Neutrophil (primary cell): ENCODE results near the gene IFNA10.
"Not testable (repeated sequence)": the region's sequence is repeated elsewhere in the genome, so short reads cannot be mapped to it uniquely, and the experiment has no call there.

Experiments used
- H3K27ac ChIP-seq: fragments of 200-600 bp; sonication (generic); 2 replicates; pipeline ENCODE4 v1.5.1; 2016; ENCODE audit warnings: mild to moderate bottlenecking, moderate library complexity
- H3K27me3 ChIP-seq: fragments of 200-600 bp; sonication (generic); 2 replicates; pipeline ENCODE4 v1.6.0; 2016; ENCODE audit warnings: mild to moderate bottlenecking
- H3K36me3 ChIP-seq: fragments of 200-600 bp; sonication (generic); 2 replicates; pipeline ENCODE4 v1.5.1; 2017
- H3K4me1 ChIP-seq, 2 experiments: fragments of 200-600 bp in 1 of 2; sonication (generic) in 1 of 2; 1 replicate in 1 of 2; 2 replicates in 1 of 2; pipeline versions ENCODE4 v1.5.1 to v1.6.1; 2013 to 2016; ENCODE audit warnings: low read depth in 1 of 2, low read length in 1 of 2, mild to moderate bottlenecking in 1 of 2, moderate library complexity in 1 of 2; ENCODE audit not compliant: control insufficient read depth in 1 of 2, insufficient read depth in 1 of 2
- H3K4me3 ChIP-seq, 2 experiments: fragments of 200-600 bp in 1 of 2; sonication (generic) in 1 of 2; 1 replicate in 1 of 2; 2 replicates in 1 of 2; pipeline ENCODE4 v1.5.1; 2013 to 2016; ENCODE audit warnings: low read depth in 1 of 2, low read length in 1 of 2, mild to moderate bottlenecking in 1 of 2, moderate library complexity in 1 of 2
- H3K9me3 ChIP-seq: fragments of 200-600 bp; sonication (generic); 2 replicates; pipeline ENCODE4 v1.5.1; 2016
- CTCF ChIP-seq: fragments of 200-600 bp; sonication (generic); IDR thresholded peaks from 2 replicates; pipeline ENCODE4 v1.5.1; 2016; ENCODE audit warnings: antibody characterized with exemption

Gene IFNA10

GRCh38 chr9:21239911-21240310 is 33.0 kb upstream of the IFNA10 start, which contains the start of gene IFNA14:
TSS of gene IFNA14 (minus strand) at chr9:21240005. CDS start at chr9:21239935, 70 bp downstream.
- peaks cover 12% of the 10 kb centered on the region for H3K27me3 ChIP-seq
- peaks cover 11 to 17% of the 10 kb centered on the region in 2 experiments for H3K4me1 ChIP-seq
- no peaks in the 10 kb centered on the region for H3K9me3 ChIP-seq
- H3K4me3 ChIP-seq: no peak within 1 kb of the TSS
- H3K36me3 ChIP-seq: no peaks in the 10 kb centered on the region
- no peak within 1 kb of the TSS for H3K27ac ChIP-seq
- TF ChIP-seq CTCF: no peak

- not testable (repeated sequence) for H3K27ac ChIP-seq, H3K4me3 ChIP-seq, H3K36me3 ChIP-seq, H3K9me3 ChIP-seq, H3K27me3 ChIP-seq
- H3K4me1 ChIP-seq: peaks cover 10 to 15% of the 10 kb centered on the region in 2 experiments
Measured at GRCh38 chr9:21236360-21236714, 29.4 kb upstream of the IFNA10 start.

- H3K4me3 ChIP-seq, H3K9me3 ChIP-seq, H3K27me3 ChIP-seq, H3K36me3 ChIP-seq, H3K27ac ChIP-seq: not testable (repeated sequence)
- H3K4me1 ChIP-seq: peaks cover 10 to 15% of the 10 kb centered on the region in 2 experiments
Measured at GRCh38 chr9:21235468-21236359, 28.8 kb upstream of the IFNA10 start.

GRCh38 chr9:21234153-21234687 is 27.3 kb upstream of the IFNA10 start:
- Histone ChIP-seq H3K4me1 (peaks cover 0 to 4% of the 10 kb centered on the region in 2 experiments), H3K4me3 (no peak overlapping the region), H3K27me3 (no peaks in the 10 kb centered on the region), H3K27ac (no peak overlapping the region), H3K9me3 (no peaks in the 10 kb centered on the region), H3K36me3 (no peaks in the 10 kb centered on the region)
- TF ChIP-seq CTCF: no peak

GRCh38 chr9:21233258-21233657 is 26.3 kb upstream of the IFNA10 start:
- Histone ChIP-seq H3K4me1 (peaks cover 0 to 4% of the 10 kb centered on the region in 2 experiments), H3K4me3 (no peak overlapping the region), H3K9me3 (no peaks in the 10 kb centered on the region), H3K36me3 (no peaks in the 10 kb centered on the region), H3K27ac (no peak overlapping the region), H3K27me3 (no peaks in the 10 kb centered on the region)
- TF ChIP-seq CTCF: no peak

GRCh38 chr9:21228122-21228521 is 21.2 kb upstream of the IFNA10 start, which contains the start of gene IFNA17:
TSS of gene IFNA17 (minus strand) at chr9:21228222. CDS start at chr9:21228173, 49 bp downstream.
- Histone ChIP-seq H3K27ac (no peak within 1 kb of the TSS), H3K36me3 (no peaks in the 10 kb centered on the region), H3K9me3 (no peaks in the 10 kb centered on the region), H3K27me3 (no peaks in the 10 kb centered on the region), H3K4me3 (no peak within 1 kb of the TSS), H3K4me1 (no peaks in the 10 kb centered on the region)
- TF ChIP-seq CTCF: no peak

GRCh38 chr9:21217211-21217610 is 10.3 kb upstream of the IFNA10 start, which contains the start of gene IFNA16:
TSS of gene IFNA16 (minus strand) at chr9:21217311. CDS start at chr9:21217305, 6 bp downstream.
- not testable (repeated sequence) for H3K36me3 ChIP-seq, H3K27ac ChIP-seq, H3K4me3 ChIP-seq, H3K4me1 ChIP-seq, H3K27me3 ChIP-seq, H3K9me3 ChIP-seq
